ENCODE measurements around the gene TUBGCP6.

DNA sequence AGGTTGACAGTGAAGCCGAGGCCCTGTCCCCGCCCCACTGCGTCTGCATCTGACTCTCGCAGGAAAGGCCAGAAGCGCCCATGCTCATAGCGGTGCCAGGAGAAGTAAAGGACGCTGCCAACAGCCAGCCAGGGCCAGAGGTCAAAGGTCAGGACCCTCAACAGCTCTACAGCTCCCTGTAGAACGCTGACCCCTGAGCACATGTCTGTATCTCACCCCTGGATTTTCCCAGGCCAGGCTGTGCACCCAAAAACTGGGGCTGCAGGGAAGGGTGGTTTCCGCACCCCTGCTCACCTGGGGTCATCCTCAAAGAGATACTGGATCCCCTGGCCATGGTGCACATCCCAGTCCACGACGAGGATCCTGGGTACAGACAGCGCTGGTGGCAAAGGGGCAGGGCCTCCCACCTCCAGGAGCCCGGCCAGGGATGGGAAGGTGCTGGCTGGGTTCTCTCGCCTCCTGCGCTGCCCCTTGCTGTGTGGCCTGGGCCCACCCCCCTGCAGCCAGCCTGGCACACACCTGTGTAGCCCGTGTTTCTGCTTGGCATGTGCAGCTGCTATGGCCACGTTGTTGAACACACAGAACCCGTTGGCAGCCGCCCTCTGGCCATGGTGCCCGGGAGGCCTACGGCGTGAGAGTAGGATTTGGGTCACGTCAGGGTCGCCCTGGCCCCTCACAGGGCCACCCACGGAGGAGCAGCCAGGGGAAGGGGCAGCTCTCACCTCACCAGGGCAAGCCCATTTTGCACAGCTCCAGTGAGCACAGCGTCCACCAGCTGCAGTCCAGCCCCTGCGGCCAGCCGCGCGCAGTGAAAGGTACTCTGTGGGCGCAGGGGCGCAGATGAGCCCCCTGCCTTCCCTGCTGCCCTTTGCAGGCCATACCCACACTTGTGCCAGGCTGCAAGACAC, 4.8 kb upstream of the TUBGCP6 start:
- no peak for TF ChIP-seq POLR2A (IDR thresholded peaks at IDR 0.05)
- TF ChIP-seq, protein P1, sequence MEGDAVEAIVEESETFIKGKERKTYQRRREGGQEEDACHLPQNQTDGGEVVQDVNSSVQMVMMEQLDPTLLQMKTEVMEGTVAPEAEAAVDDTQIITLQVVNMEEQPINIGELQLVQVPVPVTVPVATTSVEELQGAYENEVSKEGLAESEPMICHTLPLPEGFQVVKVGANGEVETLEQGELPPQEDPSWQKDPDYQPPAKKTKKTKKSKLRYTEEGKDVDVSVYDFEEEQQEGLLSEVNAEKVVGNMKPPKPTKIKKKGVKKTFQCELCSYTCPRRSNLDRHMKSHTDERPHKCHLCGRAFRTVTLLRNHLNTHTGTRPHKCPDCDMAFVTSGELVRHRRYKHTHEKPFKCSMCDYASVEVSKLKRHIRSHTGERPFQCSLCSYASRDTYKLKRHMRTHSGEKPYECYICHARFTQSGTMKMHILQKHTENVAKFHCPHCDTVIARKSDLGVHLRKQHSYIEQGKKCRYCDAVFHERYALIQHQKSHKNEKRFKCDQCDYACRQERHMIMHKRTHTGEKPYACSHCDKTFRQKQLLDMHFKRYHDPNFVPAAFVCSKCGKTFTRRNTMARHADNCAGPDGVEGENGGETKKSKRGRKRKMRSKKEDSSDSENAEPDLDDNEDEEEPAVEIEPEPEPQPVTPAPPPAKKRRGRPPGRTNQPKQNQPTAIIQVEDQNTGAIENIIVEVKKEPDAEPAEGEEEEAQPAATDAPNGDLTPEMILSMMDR (IDR thresholded peaks at IDR 0.05), result no peak
